GM21825 (cell line): ENCODE measurements around the gene SUSD6.

ENCODE experiments used
- ATAC-seq: cut with Tn5 transposase; IDR thresholded peaks from one replicate; pipeline ENCODE4 v1.9.1; 2021; ENCODE audit warnings: mild to moderate bottlenecking, moderate library complexity; ENCODE audit not compliant: unreplicated experiment

Gene SUSD6

DNA sequence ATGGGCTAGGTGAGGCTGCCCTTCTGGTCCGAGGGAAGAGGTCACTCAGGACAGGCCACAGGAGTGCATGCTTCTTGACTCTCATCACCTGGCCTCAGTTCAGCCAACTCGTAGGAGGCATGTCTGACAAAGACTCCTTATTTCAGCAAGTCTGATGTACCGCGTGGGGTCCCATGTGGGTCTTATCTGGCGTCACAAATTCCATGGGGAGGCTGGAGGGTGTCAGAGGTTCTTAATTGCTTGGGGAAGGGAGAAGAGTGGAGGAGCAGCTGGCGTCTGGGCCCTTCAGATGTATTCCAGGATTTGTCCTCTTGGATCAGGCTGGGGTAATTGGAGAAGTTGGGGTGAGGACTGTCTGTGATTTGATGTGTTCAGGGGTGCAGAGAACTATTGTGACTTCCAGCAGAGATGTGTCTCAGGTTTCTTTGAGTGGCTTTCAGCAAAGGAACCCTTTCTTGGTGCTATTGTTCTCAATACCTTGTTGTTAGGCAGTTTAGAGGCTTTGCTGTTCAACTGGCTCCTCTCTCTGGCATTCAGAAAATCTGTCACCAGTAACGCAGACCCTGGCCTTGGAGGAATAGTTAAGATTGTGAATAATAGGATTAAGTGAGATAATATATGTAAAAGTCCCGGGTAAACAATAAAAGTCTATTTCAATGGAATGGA is 60.1 kb downstream of the SUSD6 start:
- ATAC-seq, result no peak

DNA sequence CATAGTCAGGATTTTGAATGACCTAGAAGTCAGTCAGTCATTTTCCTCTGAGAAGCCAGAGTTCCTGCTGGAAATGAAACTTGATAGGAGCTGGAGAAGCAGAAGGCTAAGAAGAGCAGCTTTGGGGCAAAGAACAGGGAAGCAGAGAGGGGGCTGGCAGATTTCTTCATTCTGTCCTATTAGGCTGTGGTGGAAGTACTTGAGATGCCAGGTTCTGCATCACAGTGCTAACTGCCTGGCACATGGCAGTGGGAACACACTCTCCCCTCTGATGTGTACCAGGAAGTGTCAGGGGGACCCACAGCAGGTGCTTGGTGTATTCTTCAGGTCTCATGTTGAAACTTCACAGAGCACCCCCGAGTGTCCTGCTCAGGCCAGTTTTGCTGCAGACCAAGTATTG is 61.0 kb downstream of the SUSD6 start:
- ATAC-seq, result no peak

DNA sequence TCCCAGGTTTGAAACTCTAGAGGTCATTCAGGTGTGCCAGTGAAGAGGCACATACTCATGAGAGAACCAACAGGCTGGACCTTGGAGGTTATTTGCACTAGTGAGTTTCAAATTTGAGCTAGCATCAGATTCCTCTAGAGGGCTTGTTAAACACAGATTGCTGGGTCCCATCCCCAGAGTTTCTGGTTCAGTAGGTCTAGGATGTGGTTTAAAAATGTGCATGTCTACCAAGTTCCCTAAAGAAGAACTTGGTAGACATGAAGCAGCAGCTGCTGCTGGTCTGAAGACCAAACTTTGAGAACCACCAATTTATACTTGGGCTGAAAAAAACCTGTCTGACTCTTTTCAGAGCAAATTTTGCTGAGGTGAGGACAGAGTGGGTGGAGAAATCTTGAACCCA is 61.7 kb downstream of the SUSD6 start:
- ATAC-seq, result peak; percentile 39

DNA sequence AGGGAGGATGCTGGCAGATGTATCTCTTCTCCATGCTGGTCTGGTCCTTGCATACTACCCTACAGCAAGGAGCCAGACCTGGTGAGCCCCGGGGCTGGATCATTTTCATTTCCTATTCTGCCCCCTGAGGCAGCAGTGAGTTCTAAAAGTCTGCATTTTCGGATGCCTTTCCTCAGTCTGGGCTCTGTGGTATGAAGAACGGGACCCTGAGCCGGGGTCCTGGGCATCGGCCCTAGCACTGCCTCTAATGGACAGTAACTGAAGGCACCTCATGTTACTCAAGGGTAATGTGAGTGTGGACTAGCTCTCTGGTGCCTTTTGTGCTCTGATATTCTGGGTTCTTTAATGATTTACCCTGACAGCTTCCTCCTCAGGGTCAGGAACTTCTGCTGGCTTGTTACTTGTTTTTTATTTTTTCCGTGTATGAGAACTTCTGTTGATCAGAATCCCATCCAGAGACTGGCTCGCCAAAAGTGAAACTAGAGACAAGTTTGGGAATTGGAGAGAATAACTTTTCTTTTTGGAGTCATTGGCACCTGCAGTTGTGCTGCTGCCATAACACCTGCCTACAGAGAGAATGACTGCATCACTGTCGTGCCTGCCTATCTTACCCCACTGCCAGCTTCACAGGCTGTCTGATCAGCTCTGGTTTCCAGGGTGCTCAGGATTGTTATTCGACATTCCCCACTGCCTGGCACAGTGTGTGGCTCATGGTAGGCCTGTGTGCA is 62.3 kb downstream of the SUSD6 start:
- ATAC-seq, result peak; percentile 17

DNA sequence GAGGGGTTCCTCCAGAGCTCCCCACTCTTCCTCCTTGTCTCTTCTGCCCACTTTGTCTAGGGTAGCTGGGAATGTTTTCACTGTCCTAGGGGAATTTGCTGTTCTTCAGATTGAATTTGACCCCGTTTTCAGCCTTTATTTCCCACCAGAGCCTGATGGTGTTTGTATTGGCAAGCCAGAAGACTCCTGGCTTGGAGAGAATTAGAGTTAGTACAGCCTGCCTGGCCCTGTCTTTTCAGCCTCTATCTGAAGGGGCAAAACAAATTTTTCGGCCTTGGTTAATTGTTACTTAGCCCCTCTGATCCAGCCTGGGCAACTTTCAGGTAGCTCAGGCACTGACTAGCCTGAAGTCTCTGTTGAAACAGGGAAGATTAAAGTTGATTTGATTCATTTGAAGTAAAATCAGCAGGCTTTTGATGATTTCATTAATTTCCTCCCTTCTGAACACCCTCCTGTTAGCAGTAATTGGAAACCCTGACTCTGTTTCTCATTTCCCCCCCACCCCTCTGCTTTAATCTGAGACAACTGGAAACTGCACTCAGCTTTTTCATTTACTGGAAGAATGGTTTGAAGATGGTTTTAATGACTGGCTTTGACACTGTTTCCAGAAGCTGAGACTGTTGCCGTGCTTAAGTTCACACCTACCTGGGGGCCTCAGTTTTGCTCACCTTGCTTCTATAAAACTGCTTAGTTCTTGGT is 63.3 kb downstream of the SUSD6 start:
- ATAC-seq, result no peak

DNA sequence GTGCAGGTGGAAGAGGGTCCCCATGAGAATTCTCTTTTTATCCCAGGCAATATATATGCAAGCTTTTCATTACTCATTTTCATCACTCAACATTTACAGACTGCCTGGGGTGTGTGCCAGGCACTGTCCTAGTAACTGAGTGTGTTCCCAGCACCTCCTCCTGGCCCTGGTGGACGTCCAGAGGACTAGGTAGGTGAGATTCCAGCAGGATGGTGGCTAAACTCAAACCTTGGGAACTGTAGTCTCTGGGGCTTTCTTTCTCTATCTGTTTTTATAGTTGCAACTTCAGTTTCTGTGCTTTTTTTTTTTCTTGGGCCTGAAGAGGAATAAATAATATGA is 63.8 kb downstream of the SUSD6 start:
- ATAC-seq, result no peak

DNA sequence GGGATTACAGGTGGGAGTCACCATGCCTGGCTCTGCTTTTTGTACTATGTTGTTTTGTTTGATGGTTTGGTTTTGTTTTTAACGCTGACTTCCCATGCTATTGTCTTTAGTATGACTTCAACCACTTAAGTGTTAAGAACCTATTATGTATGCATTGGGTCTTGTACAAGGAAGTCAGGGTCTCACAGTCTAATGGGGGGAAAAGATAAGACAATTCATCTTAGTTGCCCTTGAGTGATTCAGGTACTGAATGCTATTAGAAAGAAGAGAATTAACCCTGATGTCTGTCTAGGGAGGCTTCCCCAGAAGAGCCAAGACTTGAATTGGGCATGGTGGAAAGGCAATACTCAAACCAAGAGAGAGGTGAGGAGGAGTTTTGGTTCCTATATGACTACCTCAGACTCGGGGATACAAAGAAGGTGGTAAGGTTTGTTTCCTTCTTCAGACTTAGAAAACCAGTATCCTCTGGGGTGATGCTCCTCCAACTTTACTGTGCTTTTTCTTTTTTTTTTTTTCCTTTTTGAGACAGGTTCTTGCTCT is 64.6 kb downstream of the SUSD6 start:
- peak; percentile 74 for ATAC-seq

DNA sequence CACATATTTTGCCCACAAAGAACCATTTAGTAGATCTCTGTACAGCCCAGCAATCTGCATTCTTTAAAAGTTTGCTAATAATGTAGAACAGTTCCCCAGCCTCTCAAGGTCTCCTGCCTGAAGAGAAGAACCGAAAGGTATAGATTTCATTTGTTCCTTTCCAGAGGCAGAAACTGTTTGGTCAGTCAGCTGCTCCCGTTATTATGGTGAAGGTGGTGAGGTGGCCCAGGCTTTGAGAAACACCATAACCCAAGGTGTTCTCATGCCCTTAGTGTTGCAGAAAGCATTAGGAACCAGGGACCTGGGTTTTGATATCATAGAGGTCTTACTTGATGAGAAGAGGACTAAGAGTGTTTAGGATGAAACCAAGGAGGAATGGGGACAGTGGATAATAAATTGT is 65.3 kb downstream of the SUSD6 start:
- no peak for ATAC-seq

DNA sequence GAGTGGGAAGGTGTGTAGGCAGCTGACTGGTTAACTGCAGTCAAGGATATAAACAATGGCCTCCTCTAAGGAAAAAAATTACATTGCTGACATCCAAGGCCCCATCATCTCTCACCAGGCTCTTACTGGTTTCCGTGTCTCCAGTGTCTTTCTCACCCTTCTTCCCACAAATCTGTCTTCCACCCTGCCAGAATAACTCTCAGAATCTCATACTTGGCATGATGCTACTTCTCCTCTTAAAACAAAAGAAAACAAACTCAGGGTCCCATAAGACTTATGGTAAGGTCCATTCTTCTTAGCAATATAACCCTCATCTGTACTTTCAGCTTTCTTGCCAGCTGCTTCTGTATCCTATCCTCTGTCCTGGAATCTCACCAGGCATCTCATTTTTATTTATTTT is 68.9 kb downstream of the SUSD6 start:
- no peak for ATAC-seq

DNA sequence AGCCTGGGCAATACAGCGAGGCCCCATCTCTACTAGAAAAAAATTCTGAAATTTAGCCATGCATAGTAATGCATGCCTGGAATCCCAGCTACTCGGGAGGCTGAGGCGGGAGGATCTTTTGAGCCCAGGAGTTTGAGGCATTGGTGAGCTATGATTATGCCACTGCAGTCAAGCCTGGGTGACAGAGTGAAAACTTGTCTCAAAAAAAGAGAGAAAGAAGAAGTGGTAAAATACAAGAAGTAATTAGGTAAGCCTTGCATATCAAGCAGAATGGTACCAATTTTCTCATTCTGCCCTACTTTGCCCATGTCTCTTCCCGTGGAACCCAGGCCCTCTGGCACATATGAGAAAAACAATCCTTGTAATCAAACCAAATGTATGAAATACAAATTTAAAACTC is 70.7 kb downstream of the SUSD6 start:
- no peak for ATAC-seq

DNA sequence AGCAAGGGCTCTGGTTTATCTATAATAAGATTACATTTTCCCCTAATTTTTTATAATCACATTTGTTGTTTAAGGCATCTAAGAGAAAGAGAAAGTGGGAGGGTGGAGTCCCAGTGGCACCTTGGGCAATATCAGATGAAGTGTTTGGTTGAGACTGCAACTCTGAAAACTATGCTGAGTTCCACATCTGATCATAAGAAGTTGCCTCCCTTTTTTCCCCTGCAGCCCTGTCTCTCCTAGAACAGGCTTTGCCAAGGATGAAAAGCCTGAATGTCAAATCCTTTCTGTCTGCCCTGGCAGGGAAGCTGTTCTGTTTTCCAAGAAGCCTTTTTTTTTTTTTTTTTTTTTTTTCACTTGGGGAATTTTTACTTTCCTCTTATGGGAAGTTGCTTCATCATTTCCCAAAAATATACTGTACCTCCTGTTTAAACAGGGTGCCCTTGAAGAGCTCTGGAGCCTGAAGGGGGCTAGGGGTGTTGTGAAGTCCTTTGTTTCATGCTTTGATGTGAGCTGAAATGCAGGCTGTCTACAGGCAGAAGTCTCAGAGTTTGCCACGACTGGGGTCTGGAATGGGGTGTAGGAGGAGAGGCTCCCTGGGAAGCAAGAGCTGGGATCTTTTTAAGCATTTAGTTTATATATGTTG is 71.3 kb downstream of the SUSD6 start:
- no peak for ATAC-seq

DNA sequence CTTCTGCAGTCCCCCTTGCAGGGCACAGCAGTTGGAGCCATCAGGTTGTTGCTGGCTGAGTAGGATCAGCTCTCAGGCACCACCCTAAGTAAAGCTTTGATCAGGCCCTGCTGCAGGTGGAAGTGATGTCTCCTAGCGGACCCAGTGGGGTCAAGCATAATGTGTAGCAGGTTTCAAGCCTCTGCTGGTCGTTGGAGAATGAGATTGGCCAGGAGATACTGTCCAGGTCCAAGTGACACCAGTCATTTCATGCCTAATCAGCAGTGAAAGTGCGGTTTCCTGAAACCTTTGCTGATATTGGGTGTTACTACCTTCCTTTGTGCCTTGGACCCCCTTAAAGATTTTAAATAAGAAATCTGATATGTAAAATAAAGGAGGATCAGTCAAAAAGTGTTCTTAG is 72.6 kb downstream of the SUSD6 start:
- ATAC-seq, result no peak

DNA sequence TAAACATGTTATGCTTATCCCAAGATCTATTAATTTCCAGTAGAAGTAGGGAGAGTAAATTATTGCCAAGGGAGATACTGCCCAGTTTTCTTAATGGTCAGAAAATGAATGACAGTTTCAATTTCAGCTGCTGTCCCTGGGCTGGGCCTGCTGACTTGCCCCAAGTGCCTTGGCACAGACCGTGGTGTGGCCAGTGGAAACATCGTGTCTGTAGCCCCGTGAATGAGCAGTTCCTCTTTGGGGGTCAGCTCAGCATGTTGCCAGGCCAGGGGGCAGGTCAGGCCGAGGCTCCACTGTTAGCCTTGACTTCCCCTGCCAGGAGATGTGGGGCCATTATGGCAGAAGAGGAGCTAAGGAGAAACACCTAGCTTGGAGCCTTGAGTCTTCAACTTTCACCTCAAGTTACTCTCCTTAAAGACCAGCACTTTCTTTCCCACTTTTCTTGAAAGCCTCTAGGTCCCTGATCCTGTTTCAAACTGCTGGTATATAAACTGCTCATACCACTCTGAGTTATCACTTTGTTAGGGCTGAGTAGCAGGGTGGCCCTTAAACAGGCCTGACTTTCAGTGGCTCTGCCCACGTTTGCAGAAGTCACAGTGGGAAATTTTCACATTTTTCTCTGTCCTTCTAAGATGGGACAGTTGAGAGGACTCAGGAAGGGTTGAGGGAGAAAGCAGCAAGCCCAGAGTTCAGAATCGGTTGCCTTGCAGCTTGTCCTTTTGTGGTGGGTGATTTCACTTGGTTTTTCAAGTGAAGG is 73.2 kb downstream of the SUSD6 start:
- no peak for ATAC-seq

DNA sequence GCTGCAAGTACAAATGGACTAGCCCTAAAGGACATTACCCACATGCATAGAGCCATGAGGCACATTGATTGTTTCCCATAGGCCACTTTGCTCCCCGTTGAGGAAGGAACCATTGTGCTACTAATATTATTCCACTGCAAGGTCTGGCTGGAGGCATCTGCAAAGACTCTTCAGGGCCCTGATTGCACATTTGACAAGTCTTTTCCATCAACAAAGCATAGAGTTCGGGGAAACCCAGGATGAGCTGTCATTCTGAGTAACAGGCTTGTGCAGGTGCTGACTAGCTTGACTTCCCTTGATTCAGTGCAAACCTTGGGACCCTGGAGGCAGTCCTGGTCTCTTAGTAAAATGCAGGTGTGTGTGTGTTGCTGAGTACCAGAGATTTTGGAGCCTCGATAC is 73.8 kb downstream of the SUSD6 start:
- ATAC-seq, result peak; percentile 50

DNA sequence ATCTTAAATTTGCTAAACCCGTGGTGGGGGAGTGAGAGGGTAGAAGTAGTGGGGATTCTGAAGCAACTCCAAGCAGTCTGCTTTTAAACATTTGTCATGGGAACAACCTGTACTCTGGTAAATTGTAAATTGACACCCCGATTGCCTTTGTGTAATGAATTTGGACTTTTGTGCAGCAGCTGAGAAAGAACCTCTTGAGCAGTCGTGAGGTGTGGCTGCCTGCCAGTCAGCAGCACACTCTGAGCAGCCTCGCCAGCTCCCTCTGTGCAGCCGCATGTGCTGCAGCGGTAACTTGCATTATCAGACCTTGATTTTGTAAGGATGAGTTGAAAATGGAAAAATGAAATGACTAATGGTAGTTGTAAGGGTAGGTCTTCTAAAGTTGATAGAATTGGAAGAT is 74.3 kb downstream of the SUSD6 start:
- no peak for ATAC-seq

DNA sequence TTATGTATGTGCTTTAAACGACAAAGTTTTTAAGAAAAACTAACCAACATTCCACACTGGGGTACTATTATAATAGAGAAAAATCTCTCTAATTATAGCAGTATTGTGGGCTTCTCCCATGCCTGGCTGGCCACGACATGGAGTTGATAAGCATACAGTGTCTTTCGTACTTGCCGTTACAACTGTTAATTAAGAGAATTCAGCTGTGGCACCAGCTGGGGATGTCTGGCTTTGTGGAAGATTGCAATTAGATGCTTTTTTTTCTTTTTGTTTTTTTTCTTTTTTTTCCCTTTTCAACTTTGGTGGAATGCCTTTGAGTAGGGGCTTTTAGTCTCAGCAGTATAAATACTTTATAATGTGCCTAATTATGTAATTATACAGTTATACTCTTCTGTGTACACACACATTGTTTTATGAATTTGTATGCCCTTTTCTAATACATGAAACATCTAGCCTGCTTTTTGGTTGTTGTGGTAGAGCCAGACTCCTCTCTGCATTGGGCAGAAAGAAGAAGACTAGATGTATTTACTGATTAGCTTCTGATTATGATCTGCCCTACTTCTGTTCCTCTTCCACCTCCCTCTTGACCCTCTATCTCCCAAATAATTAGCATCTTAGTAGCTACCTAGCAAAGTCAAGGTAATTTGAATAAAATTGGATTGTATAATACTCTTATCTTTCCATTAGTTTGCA is 76.4 kb downstream of the SUSD6 start:
- no peak for ATAC-seq

DNA sequence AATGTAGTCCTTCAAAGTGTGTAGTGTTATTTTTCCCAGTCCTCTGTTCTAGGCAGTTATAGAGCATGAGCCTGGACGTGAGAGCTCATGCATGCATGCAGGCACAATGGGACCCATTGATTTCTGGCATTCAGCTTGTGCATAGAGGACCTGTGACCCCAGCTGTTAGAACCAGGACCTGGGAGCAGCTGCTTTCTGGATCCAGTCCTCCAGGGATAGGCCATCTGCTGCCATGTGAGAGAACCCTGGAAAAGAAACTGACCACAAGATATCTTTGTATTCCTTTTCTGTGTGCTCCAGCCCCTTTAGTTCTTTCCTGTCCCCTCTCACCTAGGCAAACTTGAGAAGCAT is 76.9 kb downstream of the SUSD6 start:
- ATAC-seq, result no peak

DNA sequence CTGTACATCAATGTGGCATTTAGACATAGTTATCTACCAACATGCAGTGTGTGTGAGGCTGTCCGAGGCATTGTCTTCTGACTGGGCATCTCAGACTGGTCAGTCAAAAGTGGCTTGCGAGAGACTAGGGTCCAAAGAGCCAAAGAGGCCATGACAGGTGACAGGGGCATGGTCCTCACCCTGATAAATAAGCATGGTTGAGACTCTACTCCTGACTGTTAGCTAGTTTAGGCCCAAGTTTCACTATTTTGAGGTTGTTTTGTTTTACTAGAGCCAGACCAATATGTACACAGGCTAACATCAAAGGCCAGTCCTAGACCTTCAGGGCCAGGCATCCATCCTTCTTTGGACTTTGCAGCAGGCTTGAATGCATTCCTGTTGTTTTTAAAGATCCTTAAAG is 78.6 kb downstream of the SUSD6 start:
- no peak for ATAC-seq

DNA sequence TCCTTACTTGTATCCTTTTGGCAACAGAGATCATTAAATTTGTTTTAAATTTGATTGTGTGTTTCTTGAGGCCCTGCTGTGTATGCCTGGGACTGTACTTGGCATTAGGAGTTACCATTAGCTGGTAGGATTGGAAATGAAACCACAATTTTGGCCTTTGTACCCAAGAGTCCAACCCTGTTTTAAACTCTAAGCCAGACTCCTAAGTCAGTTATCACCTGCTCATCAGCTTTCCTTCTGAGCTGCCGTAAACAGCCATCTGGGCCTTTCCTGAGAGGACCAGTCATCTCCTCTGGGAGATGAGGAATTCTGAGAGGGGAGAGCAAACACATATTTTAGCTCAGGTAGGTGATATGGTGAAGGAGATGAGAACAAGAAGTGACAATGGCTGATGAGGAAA is 81.2 kb downstream of the SUSD6 start:
- no peak for ATAC-seq

DNA sequence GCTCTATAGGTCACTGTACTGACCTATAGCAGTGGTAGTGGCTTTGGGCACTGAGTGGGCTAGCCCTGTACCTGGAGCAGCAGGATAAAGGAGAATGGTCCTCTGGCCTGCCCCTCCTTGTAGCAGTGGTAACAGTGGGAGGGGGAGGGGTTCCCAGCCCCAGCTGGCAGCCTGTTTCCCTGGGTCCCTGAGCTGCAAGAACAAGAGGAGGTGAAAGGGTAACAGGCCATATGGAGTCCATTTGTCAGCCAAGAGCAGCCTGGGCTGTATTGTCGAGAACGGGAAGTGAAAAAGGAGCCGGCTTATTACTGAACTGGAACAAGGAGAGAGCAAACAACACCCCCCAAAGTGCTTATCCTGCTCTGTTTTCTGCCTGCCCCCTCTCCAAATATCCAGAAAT is 81.7 kb downstream of the SUSD6 start:
- peak; percentile 57 for ATAC-seq
